WTC11 (cell line): ENCODE results near the gene INPP5F. TPM values are rescaled to one million over a fixed set of nuclear protein-coding genes. Genes with fewer than 3 reads are reported as not detected.

Experiments used
- ATAC-seq: fragments of 200-7000 bp; cut with Tn5 transposase; 2 replicates; pipeline ENCODE4 v1.10.0; 2021; ENCODE audit warnings: mild to moderate bottlenecking, moderate library complexity
- CTCF ChIA-PET: fragments of 300-600 bp; sonication (Branson Sonifier 250); formaldehyde crosslinking; loops from one replicate; lab custom pipeline; 2021; ENCODE audit warnings: antibody characterized with exemption; lab: Charles Lee
- POLR2A ChIA-PET: fragments of 350-600 bp; sonication (Branson Sonifier 250); formaldehyde crosslinking; loops from one replicate; lab custom pipeline; 2021; ENCODE audit warnings: antibody characterized with exemption; lab: Charles Lee
- DNase-seq: peaks from one replicate; pipeline ENCODE4 v3.0.0; 2021; ENCODE audit warnings: low spot score
- H3K27ac Mint-ChIP-seq: 2 replicates; pipeline ENCODE4 v1.8.0; 2021; ENCODE audit warnings: mixed read lengths
- H3K27me3 Mint-ChIP-seq: 2 replicates; pipeline ENCODE4 v1.8.0; 2021; ENCODE audit warnings: low read depth, mild to moderate bottlenecking, moderate library complexity, mixed read lengths
- H3K36me3 Mint-ChIP-seq: 2 replicates; pipeline ENCODE4 v1.8.0; 2021; ENCODE audit warnings: mixed read lengths
- H3K4me1 Mint-ChIP-seq: 2 replicates; pipeline ENCODE4 v1.8.0; 2022; ENCODE audit warnings: mixed read lengths
- H3K4me3 Mint-ChIP-seq: 2 replicates; pipeline ENCODE4 v1.8.0; 2021; ENCODE audit warnings: mild to moderate bottlenecking, moderate library complexity, mixed read lengths
- H3K9me3 Mint-ChIP-seq: 2 replicates; pipeline ENCODE4 v1.8.0; 2021; ENCODE audit warnings: mixed read lengths
- AFF4 ChIP-seq: sonication (generic); formaldehyde crosslinking; IDR thresholded peaks from 2 replicates; pipeline ENCODE4 v1.8.1; 2023; ENCODE audit warnings: mild to moderate bottlenecking, missing genetic modification reagents, borderline replicate concordance
- CREB1 ChIP-seq: sonication (generic); formaldehyde crosslinking; IDR thresholded peaks from 2 replicates; pipeline ENCODE4 v1.8.0; 2023; ENCODE audit warnings: mild to moderate bottlenecking, missing genetic modification reagents
- CREM ChIP-seq: sonication (generic); formaldehyde crosslinking; IDR thresholded peaks from 2 replicates; pipeline ENCODE4 v1.8.1; 2022; ENCODE audit warnings: mild to moderate bottlenecking, missing genetic modification reagents, moderate library complexity
- ERG ChIP-seq: fragments of 250-450 bp; sonication (Bioruptor Pico); IDR thresholded peaks from 2 replicates; pipeline ENCODE4 v1.8.0; 2021; ENCODE audit warnings: mild to moderate bottlenecking
- ESRRA ChIP-seq: sonication (generic); formaldehyde crosslinking; IDR thresholded peaks from 2 replicates; pipeline ENCODE4 v1.8.1; 2022; ENCODE audit warnings: mild to moderate bottlenecking, missing genetic modification reagents, borderline replicate concordance
- ETV6 ChIP-seq: sonication (generic); formaldehyde crosslinking; IDR thresholded peaks from 2 replicates; pipeline ENCODE4 v1.8.1; 2022; ENCODE audit warnings: mild to moderate bottlenecking, missing genetic modification reagents
- FOXJ3 ChIP-seq: sonication (generic); formaldehyde crosslinking; IDR thresholded peaks from 2 replicates; pipeline ENCODE4 v1.9.0; 2021; ENCODE audit warnings: missing genetic modification reagents, mild to moderate bottlenecking, borderline replicate concordance
- GTF2I ChIP-seq: fragments of 250-450 bp; sonication (Bioruptor Pico); conservative IDR thresholded peaks from 2 replicates; pipeline ENCODE4 v1.4.0; 2021; ENCODE audit warnings: mild to moderate bottlenecking
- MLX ChIP-seq: sonication (generic); formaldehyde crosslinking; IDR thresholded peaks from 2 replicates; pipeline ENCODE4 v1.8.1; 2023; ENCODE audit warnings: mild to moderate bottlenecking, missing genetic modification reagents, moderate library complexity
- MYBL2 ChIP-seq: sonication (generic); formaldehyde crosslinking; IDR thresholded peaks from 2 replicates; pipeline ENCODE4 v1.8.1; 2023; ENCODE audit warnings: mild to moderate bottlenecking, moderate library complexity, missing genetic modification reagents
- NFYB ChIP-seq: sonication (generic); formaldehyde crosslinking; conservative IDR thresholded peaks from 2 replicates; pipeline ENCODE4 v1.8.0; 2022; ENCODE audit warnings: low read depth, missing genetic modification reagents
- SMAD3 ChIP-seq: sonication (generic); formaldehyde crosslinking; IDR thresholded peaks from 2 replicates; pipeline ENCODE4 v1.8.0; 2022; ENCODE audit warnings: missing genetic modification reagents, mild to moderate bottlenecking, borderline replicate concordance
- SP1 ChIP-seq: sonication (generic); formaldehyde crosslinking; conservative IDR thresholded peaks from 2 replicates; pipeline ENCODE4 v1.8.1; 2022; ENCODE audit warnings: missing genetic modification reagents
- STAT6 ChIP-seq: sonication (generic); formaldehyde crosslinking; conservative IDR thresholded peaks from 2 replicates; pipeline ENCODE4 v1.8.1; 2023; ENCODE audit warnings: mild to moderate bottlenecking, low read depth, missing genetic modification reagents, moderate library complexity
- ZBTB43 ChIP-seq: sonication (generic); formaldehyde crosslinking; IDR thresholded peaks from 2 replicates; pipeline ENCODE4 v1.8.1; 2023; ENCODE audit warnings: mild to moderate bottlenecking, missing genetic modification reagents
- ZMAT4 ChIP-seq: fragments of 250-450 bp; sonication (Bioruptor Pico); IDR thresholded peaks from 2 replicates; pipeline ENCODE4 v1.9.0; 2021; ENCODE audit warnings: mild to moderate bottlenecking
- ZNF232 ChIP-seq: sonication (generic); formaldehyde crosslinking; IDR thresholded peaks from 2 replicates; pipeline ENCODE4 v1.8.0; 2022; ENCODE audit warnings: mild to moderate bottlenecking, missing genetic modification reagents
- ZNF396 ChIP-seq: fragments of 250-450 bp; sonication (Bioruptor Pico); IDR thresholded peaks from 2 replicates; pipeline ENCODE4 v1.8.0; 2021; ENCODE audit warnings: mild to moderate bottlenecking, moderate library complexity, borderline replicate concordance
- total RNA-seq: library from RNA; stranded (reverse); gene quantifications from 3 replicates; pipeline ENCODE4 v1.2.3, GENCODE V29; 2021
- TF ChIP-seq, protein P1 (sequence below): sonication (generic); formaldehyde crosslinking; IDR thresholded peaks from 2 replicates; pipeline ENCODE4 v1.8.0; 2022; ENCODE audit warnings: mild to moderate bottlenecking, missing genetic modification reagents
- TF ChIP-seq, protein P2 (sequence below): fragments of 250-450 bp; sonication (Bioruptor Pico); conservative IDR thresholded peaks from 2 replicates; pipeline ENCODE4 v1.9.0; 2021; ENCODE audit warnings: mild to moderate bottlenecking
- TF ChIP-seq, protein P3 (sequence below): sonication (generic); formaldehyde crosslinking; IDR thresholded peaks from 2 replicates; pipeline ENCODE4 v1.8.1; 2022; ENCODE audit warnings: mild to moderate bottlenecking, moderate library complexity, missing genetic modification reagents

Gene INPP5F
- total RNA-seq, 1 experiment from 2014 or later: 83.3 TPM

DNA sequence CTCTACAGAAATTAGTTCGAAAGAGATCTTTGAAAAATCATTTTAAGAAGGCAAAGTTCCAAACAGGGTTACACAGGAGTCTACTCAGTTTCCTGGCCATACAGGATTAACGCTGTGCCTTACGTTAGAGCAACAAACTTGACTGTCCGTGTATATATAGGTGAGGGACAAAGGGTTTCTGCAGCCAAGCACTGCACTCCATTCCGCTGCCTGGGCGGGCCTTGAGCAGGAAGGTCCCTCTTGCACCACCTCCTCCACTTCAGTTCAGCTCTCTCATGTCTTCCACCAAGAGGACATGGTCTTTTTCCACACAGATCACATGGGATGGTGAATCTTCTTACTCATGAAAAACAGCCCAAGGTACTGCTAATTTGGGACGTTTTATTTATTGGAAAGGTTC lies 103.6 kb downstream of the INPP5F start:
- Mint-ChIP-seq H3K4me1 (no peaks in the 10 kb centered on the region), H3K27ac (peak overlapping the region; percentile 77), H3K4me3 (no peak overlapping the region), H3K9me3 (no peaks in the 10 kb centered on the region), H3K36me3 (peaks cover 68% of the 10 kb centered on the region), H3K27me3 (no peaks in the 10 kb centered on the region)
- POLR2A ChIA-PET: interaction anchor here (1.5 kb wide), 1 partner anchor 79 kb away, joined by 4 read pairs; no protein-coding TSS in a partner anchor
- ATAC-seq (peak; percentile 78), DNase-seq (no peak)
- TF ChIP-seq SP1 (CRISPR knock-in tag) (no peak), CREB1 (no peak)
- CTCF ChIA-PET: interaction anchor here (0.7 to 3.3 kb wide), 2 partner anchors 29 to 79 kb away, joined by 4 to 17 read pairs; no protein-coding TSS in a partner anchor

GRCh38 chr10:119830851-119831250 lies 105.0 kb downstream of the INPP5F start:
- H3K4me3 Mint-ChIP-seq: no peak overlapping the region
- H3K9me3 Mint-ChIP-seq: no peaks in the 10 kb centered on the region
- POLR2A ChIA-PET: no interaction called here
- DNase-seq: no peak
- no peak for ATAC-seq
- TF ChIP-seq CREM: no peak
- no peak for TF ChIP-seq ESRRA (CRISPR knock-in tag)
- no peak for TF ChIP-seq MYBL2 (CRISPR knock-in tag)
- TF ChIP-seq ETV6: no peak
- TF ChIP-seq FOXJ3 (CRISPR knock-in tag): no peak
- TF ChIP-seq, protein P1, sequence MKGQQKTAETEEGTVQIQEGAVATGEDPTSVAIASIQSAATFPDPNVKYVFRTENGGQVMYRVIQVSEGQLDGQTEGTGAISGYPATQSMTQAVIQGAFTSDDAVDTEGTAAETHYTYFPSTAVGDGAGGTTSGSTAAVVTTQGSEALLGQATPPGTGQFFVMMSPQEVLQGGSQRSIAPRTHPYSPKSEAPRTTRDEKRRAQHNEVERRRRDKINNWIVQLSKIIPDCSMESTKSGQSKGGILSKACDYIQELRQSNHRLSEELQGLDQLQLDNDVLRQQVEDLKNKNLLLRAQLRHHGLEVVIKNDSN (CRISPR knock-in tag): no peak
- TF ChIP-seq STAT6 (CRISPR knock-in tag): no peak
- no peak for TF ChIP-seq ERG (CRISPR knock-in tag)
- no peak for TF ChIP-seq GTF2I (CRISPR knock-in tag)
- TF ChIP-seq ZNF232 (CRISPR knock-in tag): no peak
- no peak for TF ChIP-seq NFYB
- no peak for TF ChIP-seq ZMAT4 (CRISPR knock-in tag)
- no peak for TF ChIP-seq SMAD3 (CRISPR knock-in tag)
- TF ChIP-seq ZNF396 (CRISPR knock-in tag): no peak
- no peak for TF ChIP-seq MLX (CRISPR knock-in tag)
- TF ChIP-seq, protein P2, sequence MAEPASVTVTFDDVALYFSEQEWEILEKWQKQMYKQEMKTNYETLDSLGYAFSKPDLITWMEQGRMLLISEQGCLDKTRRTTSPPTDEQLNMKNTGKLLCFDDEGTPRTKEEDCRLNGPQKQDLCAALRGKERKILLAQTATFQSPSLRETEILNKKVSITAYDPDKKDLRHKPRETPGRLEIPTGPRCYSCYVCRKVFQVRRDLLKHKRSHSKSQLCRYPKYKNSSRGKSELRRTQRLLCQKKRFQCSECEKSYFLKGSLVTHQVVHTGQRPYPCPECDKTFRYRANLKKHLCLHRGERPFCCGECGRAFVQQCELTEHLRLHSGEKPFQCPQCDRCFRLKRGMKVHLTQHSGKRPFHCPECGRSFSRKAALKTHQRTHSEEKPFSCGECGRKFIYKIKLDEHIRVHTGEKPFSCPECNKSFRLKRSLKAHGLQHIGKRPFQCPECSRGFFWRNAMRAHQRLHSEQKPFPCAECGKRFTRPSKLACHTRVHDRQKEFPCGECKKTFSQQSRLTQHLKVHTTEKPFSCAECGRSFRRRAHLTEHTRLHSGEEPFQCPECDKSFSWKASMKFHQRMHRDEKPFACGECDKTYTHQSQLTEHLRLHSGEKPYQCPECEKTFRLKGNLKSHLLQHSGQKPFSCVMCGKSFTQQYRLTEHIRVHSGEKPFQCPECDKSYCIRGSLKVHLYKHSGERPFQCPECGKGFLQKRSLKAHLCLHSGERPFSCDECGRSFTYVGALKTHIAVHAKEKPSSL: no peak
- TF ChIP-seq ZBTB43: no peak
- TF ChIP-seq, protein P3, sequence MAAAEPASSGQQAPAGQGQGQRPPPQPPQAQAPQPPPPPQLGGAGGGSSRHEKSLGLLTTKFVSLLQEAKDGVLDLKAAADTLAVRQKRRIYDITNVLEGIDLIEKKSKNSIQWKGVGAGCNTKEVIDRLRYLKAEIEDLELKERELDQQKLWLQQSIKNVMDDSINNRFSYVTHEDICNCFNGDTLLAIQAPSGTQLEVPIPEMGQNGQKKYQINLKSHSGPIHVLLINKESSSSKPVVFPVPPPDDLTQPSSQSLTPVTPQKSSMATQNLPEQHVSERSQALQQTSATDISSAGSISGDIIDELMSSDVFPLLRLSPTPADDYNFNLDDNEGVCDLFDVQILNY (CRISPR knock-in tag): no peak
- no peak for TF ChIP-seq AFF4
- no peaks in the 10 kb centered on the region for H3K27me3 Mint-ChIP-seq
- CTCF ChIA-PET: interaction anchor here (3.3 kb wide), 1 partner anchor 80 kb away, joined by 22 read pairs; no protein-coding TSS in a partner anchor
- H3K36me3 Mint-ChIP-seq: peaks cover 74% of the 10 kb centered on the region
- H3K4me1 Mint-ChIP-seq: no peaks in the 10 kb centered on the region
- no peak overlapping the region for H3K27ac Mint-ChIP-seq
